MG63 (cell line): Measurements from ENCODE around the gene OLFML3. TPM values are rescaled to one million over a fixed set of nuclear protein-coding genes. Genes with fewer than 3 reads are reported as not detected.
"Not testable (repeated sequence)": the region's sequence is repeated elsewhere in the genome, so short reads cannot be mapped to it uniquely, and the experiment has no call there.

ENCODE experiments used
- DNase-seq: peaks from one replicate; pipeline ENCODE4 v3.0.0-alpha.2; 2020
- H3K27me3 ChIP-seq: fragments of 250-450 bp; sonication (Bioruptor Pico); 2 replicates; pipeline ENCODE4 v1.5.1; 2020; ENCODE audit warnings: mild to moderate bottlenecking, moderate library complexity
- H3K36me3 ChIP-seq: fragments of 250-450 bp; sonication (Bioruptor Pico); 2 replicates; pipeline ENCODE4 v1.5.1; 2020; ENCODE audit warnings: mild to moderate bottlenecking, moderate library complexity
- H3K4me3 ChIP-seq: fragments of 250-450 bp; sonication (Bioruptor Pico); 2 replicates; pipeline ENCODE4 v1.5.1; 2020; ENCODE audit warnings: mild to moderate bottlenecking, moderate library complexity
- H3K9me3 ChIP-seq: fragments of 250-450 bp; sonication (Bioruptor Pico); 2 replicates; pipeline ENCODE4 v1.5.1; 2020; ENCODE audit warnings: mild to moderate bottlenecking, moderate library complexity
- total RNA-seq: library from RNA; depleted of rRNA; stranded (reverse); fragments of >200 nt; shearing (Covaris generic); gene quantifications from 2 replicates; pipeline ENCODE4 v1.2.3, GENCODE V29; 2014; ENCODE audit warnings: low replicate concordance

OLFML3 gene
- total RNA-seq, 1 experiment from 2014 or later: 2.7 TPM

GRCh38 chr1:114002492-114003239, 23.4 kb downstream of the OLFML3 start:
- H3K4me3 ChIP-seq: no peak overlapping the region
- no peak for DNase-seq
- no peaks in the 10 kb centered on the region for H3K9me3 ChIP-seq
- H3K27me3 ChIP-seq: no peaks in the 10 kb centered on the region; the same call in 1 of the 2 replicates
- H3K36me3 ChIP-seq: no peaks in the 10 kb centered on the region

- Histone ChIP-seq H3K36me3 (no peaks in the 10 kb centered on the region), H3K27me3 (no peaks in the 10 kb centered on the region; the same call in 1 of the 2 replicates), H3K4me3 (no peak overlapping the region), H3K9me3 (no peaks in the 10 kb centered on the region)
- no peak for DNase-seq
Observed at GRCh38 chr1:114003431-114003830, 24.2 kb downstream of the OLFML3 start.

GRCh38 chr1:114006825-114007224, 27.6 kb downstream of the OLFML3 start:
- not testable (repeated sequence) for DNase-seq

GRCh38 chr1:114008480-114008941, 29.2 kb downstream of the OLFML3 start:
- Histone ChIP-seq H3K9me3 (no peaks in the 10 kb centered on the region), H3K27me3 (no peaks in the 10 kb centered on the region), H3K36me3 (no peaks in the 10 kb centered on the region), H3K4me3 (no peak overlapping the region)
- DNase-seq: no peak

More at GRCh38 chr1:114006825-114007224, 27.6 kb downstream of the OLFML3 start:
- not testable (repeated sequence) for H3K36me3 ChIP-seq, H3K9me3 ChIP-seq, H3K4me3 ChIP-seq, H3K27me3 ChIP-seq

- no peaks in the 10 kb centered on the region for H3K36me3 ChIP-seq
- no peaks in the 10 kb centered on the region for H3K27me3 ChIP-seq
- H3K4me3 ChIP-seq: no peak overlapping the region
- no peak for DNase-seq
- H3K9me3 ChIP-seq: no peaks in the 10 kb centered on the region
Observed at GRCh38 chr1:114008993-114009392, 29.7 kb downstream of the OLFML3 start.

- H3K27me3 ChIP-seq: no peaks in the 10 kb centered on the region
- no peak overlapping the region for H3K4me3 ChIP-seq
- no peak for DNase-seq
- H3K9me3 ChIP-seq: no peaks in the 10 kb centered on the region
- no peaks in the 10 kb centered on the region for H3K36me3 ChIP-seq
Observed at GRCh38 chr1:114009393-114009792, 30.1 kb downstream of the OLFML3 start.

GRCh38 chr1:114010433-114011184, 31.3 kb downstream of the OLFML3 start:
- H3K36me3 ChIP-seq: no peaks in the 10 kb centered on the region
- H3K4me3 ChIP-seq: no peak overlapping the region
- no peaks in the 10 kb centered on the region for H3K9me3 ChIP-seq
- H3K27me3 ChIP-seq: no peaks in the 10 kb centered on the region
- DNase-seq: no peak

- Histone ChIP-seq H3K9me3 (no peaks in the 10 kb centered on the region), H3K36me3 (no peaks in the 10 kb centered on the region), H3K4me3 (no peak overlapping the region), H3K27me3 (no peaks in the 10 kb centered on the region)
- DNase-seq: no peak
Observed at GRCh38 chr1:114011796-114012195, 32.5 kb downstream of the OLFML3 start.

- H3K4me3 ChIP-seq: no peak overlapping the region
- peak; percentile 75 for DNase-seq
- no peaks in the 10 kb centered on the region for H3K9me3 ChIP-seq
- H3K27me3 ChIP-seq: no peaks in the 10 kb centered on the region
- H3K36me3 ChIP-seq: no peaks in the 10 kb centered on the region
Observed at GRCh38 chr1:114015075-114015474, 35.8 kb downstream of the OLFML3 start.

GRCh38 chr1:114019724-114020123, 40.5 kb downstream of the OLFML3 start:
- H3K4me3 ChIP-seq, H3K36me3 ChIP-seq, H3K9me3 ChIP-seq, H3K27me3 ChIP-seq, DNase-seq: not testable (repeated sequence)

GRCh38 chr1:114021665-114022099, 42.4 kb downstream of the OLFML3 start:
- H3K9me3 ChIP-seq: no peaks in the 10 kb centered on the region
- DNase-seq: no peak
- no peak overlapping the region for H3K4me3 ChIP-seq
- H3K27me3 ChIP-seq: no peaks in the 10 kb centered on the region
- H3K36me3 ChIP-seq: no peaks in the 10 kb centered on the region

- Histone ChIP-seq H3K36me3 (no peaks in the 10 kb centered on the region), H3K9me3 (no peaks in the 10 kb centered on the region), H3K27me3 (no peaks in the 10 kb centered on the region), H3K4me3 (no peak overlapping the region)
- DNase-seq: no peak
Observed at GRCh38 chr1:114022877-114023276, 43.6 kb downstream of the OLFML3 start.

GRCh38 chr1:114023377-114023776, 44.1 kb downstream of the OLFML3 start:
- H3K4me3 ChIP-seq: no peak overlapping the region
- no peaks in the 10 kb centered on the region for H3K27me3 ChIP-seq
- H3K36me3 ChIP-seq: no peaks in the 10 kb centered on the region
- DNase-seq: no peak
- H3K9me3 ChIP-seq: no peaks in the 10 kb centered on the region

- no peaks in the 10 kb centered on the region for H3K9me3 ChIP-seq
- no peaks in the 10 kb centered on the region for H3K36me3 ChIP-seq
- H3K27me3 ChIP-seq: no peaks in the 10 kb centered on the region
- no peak for DNase-seq
- H3K4me3 ChIP-seq: no peak overlapping the region
Observed at GRCh38 chr1:114024049-114024448, 44.8 kb downstream of the OLFML3 start.

GRCh38 chr1:114025609-114026401, 46.5 kb downstream of the OLFML3 start:
- no peak overlapping the region for H3K4me3 ChIP-seq
- H3K27me3 ChIP-seq: no peaks in the 10 kb centered on the region
- no peak for DNase-seq
- no peaks in the 10 kb centered on the region for H3K36me3 ChIP-seq
- no peaks in the 10 kb centered on the region for H3K9me3 ChIP-seq

GRCh38 chr1:114026797-114027196, 47.5 kb downstream of the OLFML3 start:
- Histone ChIP-seq H3K4me3 (no peak overlapping the region), H3K9me3 (no peaks in the 10 kb centered on the region), H3K36me3 (no peaks in the 10 kb centered on the region), H3K27me3 (no peaks in the 10 kb centered on the region)
- no peak for DNase-seq
